Activated T-helper 2 cell treated with anti-CD3 and anti-CD28 coated beads, Interferon-gamma antibody, Interleukin-2, Interleukin-4, amounts not matched to agents 10 μg/mL and 5 μg/mL and 100 μg/mL, durations not matched to agents 14 hours and 24 hours and 36 hours (primary cell): Measurements from ENCODE around the gene BCL11B. TPM values are rescaled to one million over a fixed set of nuclear protein-coding genes. Genes with fewer than 3 reads are reported as not detected.

ENCODE experiments used
- DNase-seq: peaks from one replicate; pipeline ENCODE4 v3.0.0; 2021; ENCODE audit warnings: low spot score
- H3K27ac Mint-ChIP-seq: one replicate; pipeline ENCODE4 v1.8.0; 2021; ENCODE audit warnings: mixed read lengths
- H3K27me3 Mint-ChIP-seq: one replicate; pipeline ENCODE4 v1.8.0; 2021; ENCODE audit warnings: low read depth, mixed read lengths
- H3K36me3 Mint-ChIP-seq: one replicate; pipeline ENCODE4 v1.8.0; 2021; ENCODE audit warnings: low read depth, mixed read lengths
- H3K4me1 Mint-ChIP-seq: one replicate; pipeline ENCODE4 v1.8.0; 2021; ENCODE audit warnings: low read depth, mixed read lengths
- H3K4me3 Mint-ChIP-seq: one replicate; pipeline ENCODE4 v1.8.0; 2021; ENCODE audit warnings: low read depth, mild to moderate bottlenecking, moderate library complexity, mixed read lengths
- H3K9me3 Mint-ChIP-seq: one replicate; pipeline ENCODE4 v1.8.0; 2021; ENCODE audit warnings: mixed read lengths
- intact Hi-C: fragments of 100-400 bp; cut with micrococcal nuclease; formaldehyde crosslinking; loops from one replicate; pipeline ENCODE4 v1.15.1; 2023
- total RNA-seq: library from RNA; stranded (reverse); gene quantifications from 2 replicates; pipeline ENCODE4 v1.2.3, GENCODE V29; 2022

BCL11B gene
- total RNA-seq, 1 donor from 2014 or later: 34.1 TPM

DNA sequence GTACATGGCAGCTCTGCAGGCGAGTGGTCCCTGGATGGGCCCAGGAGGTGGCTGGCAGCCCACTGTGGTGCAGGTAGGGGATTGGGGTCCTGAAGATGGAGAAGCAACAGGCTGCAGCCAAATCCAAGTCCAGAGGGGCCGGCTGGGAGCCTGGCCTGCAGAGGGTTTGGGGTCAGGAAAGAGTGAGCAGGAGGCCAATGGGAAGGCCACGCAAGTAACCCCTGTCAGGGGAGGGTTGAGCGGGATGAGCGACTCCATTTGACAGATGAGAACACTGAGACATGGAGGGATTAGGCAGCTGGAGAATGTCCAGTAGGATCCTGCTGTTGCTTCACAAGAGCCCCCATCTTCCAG, 136.0 kb downstream of the BCL11B start:
- DNase-seq: no peak
- H3K36me3 Mint-ChIP-seq: no peaks in the 10 kb centered on the region
- intact Hi-C loops: no loop called here

GRCh38 chr14:99134516-99135046, 137.4 kb downstream of the BCL11B start:
- Mint-ChIP-seq H3K27ac (no peak overlapping the region), H3K27me3 (no peaks in the 10 kb centered on the region), H3K4me3 (no peak overlapping the region), H3K4me1 (no peaks in the 10 kb centered on the region), H3K9me3 (no peaks in the 10 kb centered on the region), H3K36me3 (no peaks in the 10 kb centered on the region)
- intact Hi-C loops: no loop called here
- peak; percentile 4 for DNase-seq

More for the DNA sequence above, 136.0 kb downstream of the BCL11B start:
- Mint-ChIP-seq H3K4me3 (no peak overlapping the region), H3K27ac (no peak overlapping the region), H3K4me1 (no peaks in the 10 kb centered on the region), H3K9me3 (no peaks in the 10 kb centered on the region), H3K27me3 (no peaks in the 10 kb centered on the region)

- H3K9me3 Mint-ChIP-seq: no peaks in the 10 kb centered on the region
- H3K4me1 Mint-ChIP-seq: peaks cover 4% of the 10 kb centered on the region
- DNase-seq: peak; percentile 2
- no peak overlapping the region for H3K4me3 Mint-ChIP-seq
- no peaks in the 10 kb centered on the region for H3K36me3 Mint-ChIP-seq
- intact Hi-C loops: no loop called here
- no peak overlapping the region for H3K27ac Mint-ChIP-seq
- H3K27me3 Mint-ChIP-seq: no peaks in the 10 kb centered on the region
Observed at GRCh38 chr14:99133636-99134515, 138.1 kb downstream of the BCL11B start.

DNA sequence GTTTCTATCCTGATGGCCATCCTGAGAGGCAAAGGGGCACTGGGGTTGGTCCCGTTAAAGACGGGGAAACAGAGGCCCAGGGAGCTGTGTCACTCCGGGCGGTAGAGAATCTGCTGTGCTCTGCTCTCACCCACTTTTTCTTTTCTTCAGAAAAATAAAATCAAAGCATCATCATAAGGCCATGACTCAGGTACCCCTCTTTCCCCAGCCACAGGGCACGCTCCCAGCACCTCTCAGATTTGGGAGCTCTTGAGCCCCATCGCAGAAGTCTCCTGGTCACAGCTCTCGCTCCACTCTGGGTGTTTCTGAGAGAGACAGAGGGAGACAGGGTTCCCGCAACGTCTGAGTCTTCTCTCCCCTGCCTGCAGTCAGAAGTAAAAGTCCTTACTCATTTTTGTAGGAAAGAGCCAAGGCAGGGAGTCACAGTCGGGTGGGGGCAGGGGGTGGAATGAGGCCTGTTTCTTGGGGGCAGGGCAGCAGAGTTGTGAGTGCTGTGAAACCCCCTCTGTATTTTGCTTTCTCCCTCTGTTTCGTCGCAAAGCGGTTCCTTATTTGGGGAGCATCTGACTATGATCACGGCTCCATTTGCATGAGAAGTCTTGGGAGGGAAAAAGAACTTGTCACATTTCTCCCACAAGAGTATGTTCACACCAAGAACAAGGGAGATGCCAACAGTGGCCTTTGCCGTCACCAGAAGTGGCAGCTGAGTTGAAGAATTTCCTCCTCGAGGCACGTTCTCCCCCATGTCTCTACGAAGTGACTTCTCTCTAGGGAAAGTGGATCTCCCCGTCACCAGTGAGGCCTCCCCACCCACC, 139.0 kb downstream of the BCL11B start:
- Mint-ChIP-seq H3K27me3 (no peaks in the 10 kb centered on the region), H3K27ac (no peak overlapping the region), H3K4me1 (peaks cover 4% of the 10 kb centered on the region), H3K4me3 (no peak overlapping the region), H3K9me3 (no peaks in the 10 kb centered on the region), H3K36me3 (no peaks in the 10 kb centered on the region)
- DNase-seq: peak; percentile 4
- intact Hi-C loops: no loop called here

DNA sequence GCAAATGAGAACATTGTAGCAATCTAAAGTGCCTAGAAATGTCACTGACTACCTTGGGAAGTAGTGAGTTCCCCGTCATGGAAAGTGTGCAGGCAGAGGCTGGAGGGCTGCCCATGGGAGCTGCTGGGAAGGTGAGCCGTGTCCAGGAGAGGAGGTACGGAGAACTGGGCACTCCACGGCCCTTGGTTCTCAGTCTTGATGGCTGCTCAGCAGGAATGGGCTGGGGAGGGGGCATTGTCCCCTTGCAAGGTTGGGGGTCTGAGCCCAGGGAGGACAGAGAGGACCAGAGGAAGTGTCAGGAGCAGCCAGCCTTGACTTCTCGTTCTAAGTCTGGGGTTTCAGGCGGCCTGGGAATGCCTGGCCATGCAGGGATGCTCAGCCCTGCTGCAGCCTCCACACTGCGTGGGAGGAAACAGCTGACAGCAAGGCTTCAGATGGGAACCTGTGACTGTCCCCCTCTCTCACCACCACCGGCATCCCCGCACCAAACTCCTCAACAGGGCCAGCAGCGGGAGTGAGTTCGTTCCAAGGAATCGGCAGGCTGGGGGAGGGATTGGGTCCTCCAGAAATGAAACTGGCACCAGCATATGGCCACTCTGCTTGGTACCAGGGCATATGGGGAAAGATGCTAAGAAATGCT, 140.2 kb downstream of the BCL11B start:
- H3K9me3 Mint-ChIP-seq: no peaks in the 10 kb centered on the region
- no peaks in the 10 kb centered on the region for H3K36me3 Mint-ChIP-seq
- peaks cover 4% of the 10 kb centered on the region for H3K4me1 Mint-ChIP-seq
- peak; percentile 2 for DNase-seq
- H3K27me3 Mint-ChIP-seq: no peaks in the 10 kb centered on the region
- no peak overlapping the region for H3K27ac Mint-ChIP-seq
- no peak overlapping the region for H3K4me3 Mint-ChIP-seq
- intact Hi-C loops: no loop called here

GRCh38 chr14:99129998-99130397, 142.0 kb downstream of the BCL11B start:
- H3K36me3 Mint-ChIP-seq: no peaks in the 10 kb centered on the region
- H3K9me3 Mint-ChIP-seq: no peaks in the 10 kb centered on the region
- no peaks in the 10 kb centered on the region for H3K27me3 Mint-ChIP-seq
- DNase-seq: peak; percentile 2
- H3K4me1 Mint-ChIP-seq: peaks cover 4% of the 10 kb centered on the region
- H3K4me3 Mint-ChIP-seq: no peak overlapping the region
- H3K27ac Mint-ChIP-seq: no peak overlapping the region
- intact Hi-C loops: no loop called here

DNA sequence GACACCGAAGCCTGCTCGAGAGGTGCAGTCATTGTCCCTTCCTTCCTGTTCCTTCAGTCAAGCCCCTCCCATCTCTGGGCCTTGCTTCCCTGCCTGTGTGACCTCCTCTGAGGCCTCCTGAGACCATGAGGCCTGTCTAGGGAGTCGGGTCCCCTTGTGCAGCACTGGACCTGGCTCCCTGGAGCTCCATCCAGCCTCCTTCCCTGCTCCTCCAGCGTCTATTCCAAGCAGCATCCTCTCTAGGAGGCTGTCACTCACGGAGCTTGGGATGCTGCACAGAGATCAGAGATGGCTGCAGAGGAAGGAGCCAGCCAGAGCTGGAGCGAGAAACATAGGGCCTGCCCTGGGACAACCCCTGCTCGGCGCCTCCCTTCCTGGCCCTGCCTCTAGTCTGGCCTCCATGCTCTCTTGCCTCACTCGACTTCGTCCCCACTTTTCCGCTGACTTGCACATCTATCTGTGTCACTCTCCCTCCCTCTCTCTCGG, 142.7 kb downstream of the BCL11B start:
- Mint-ChIP-seq H3K4me1 (peaks cover 4% of the 10 kb centered on the region), H3K27ac (no peak overlapping the region), H3K27me3 (no peaks in the 10 kb centered on the region), H3K9me3 (no peaks in the 10 kb centered on the region), H3K4me3 (no peak overlapping the region), H3K36me3 (no peaks in the 10 kb centered on the region)
- intact Hi-C loops: no loop called here
- DNase-seq: no peak

- intact Hi-C loops: no loop called here
- H3K27ac Mint-ChIP-seq: no peak overlapping the region
- H3K4me3 Mint-ChIP-seq: no peak overlapping the region
- H3K36me3 Mint-ChIP-seq: no peaks in the 10 kb centered on the region
- no peaks in the 10 kb centered on the region for H3K27me3 Mint-ChIP-seq
- DNase-seq: no peak
- peaks cover 4% of the 10 kb centered on the region for H3K4me1 Mint-ChIP-seq
- H3K9me3 Mint-ChIP-seq: no peaks in the 10 kb centered on the region
Observed at GRCh38 chr14:99128185-99128584, 143.8 kb downstream of the BCL11B start.

GRCh38 chr14:99127651-99128167, 144.3 kb downstream of the BCL11B start:
- no peaks in the 10 kb centered on the region for H3K27me3 Mint-ChIP-seq
- no peak overlapping the region for H3K27ac Mint-ChIP-seq
- intact Hi-C loops: no loop called here
- no peaks in the 10 kb centered on the region for H3K9me3 Mint-ChIP-seq
- H3K4me1 Mint-ChIP-seq: peaks cover 4% of the 10 kb centered on the region
- no peaks in the 10 kb centered on the region for H3K36me3 Mint-ChIP-seq
- H3K4me3 Mint-ChIP-seq: no peak overlapping the region
- DNase-seq: no peak

GRCh38 chr14:99125616-99126431, 146.2 kb downstream of the BCL11B start:
- DNase-seq: no peak
- peaks cover 4% of the 10 kb centered on the region for H3K4me1 Mint-ChIP-seq
- H3K9me3 Mint-ChIP-seq: no peaks in the 10 kb centered on the region
- intact Hi-C loops: no loop called here
- H3K4me3 Mint-ChIP-seq: no peak overlapping the region
- no peaks in the 10 kb centered on the region for H3K27me3 Mint-ChIP-seq
- H3K36me3 Mint-ChIP-seq: no peaks in the 10 kb centered on the region
- no peak overlapping the region for H3K27ac Mint-ChIP-seq

DNA sequence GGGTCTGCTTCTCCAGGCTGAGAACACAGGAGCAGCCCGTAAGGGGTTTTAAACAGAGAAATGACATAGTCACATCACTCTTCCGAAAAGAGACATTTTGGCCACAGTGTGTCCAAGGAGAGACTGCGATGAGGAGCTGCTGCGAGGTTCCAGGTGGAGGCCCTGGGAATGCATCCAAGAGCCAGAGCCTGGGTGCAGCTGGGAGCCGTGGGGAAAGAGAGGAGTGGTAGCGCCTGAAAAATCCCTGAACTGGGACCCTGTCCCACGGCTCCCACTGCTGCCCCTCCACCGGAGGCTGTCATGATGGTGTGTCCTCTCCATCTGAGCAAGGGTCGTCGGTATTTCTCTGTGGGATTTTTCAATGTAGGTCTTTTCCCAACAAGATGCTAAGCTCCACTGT, 146.9 kb downstream of the BCL11B start:
- Mint-ChIP-seq H3K4me1 (peaks cover 4% of the 10 kb centered on the region), H3K27ac (no peak overlapping the region), H3K27me3 (no peaks in the 10 kb centered on the region), H3K4me3 (no peak overlapping the region), H3K36me3 (no peaks in the 10 kb centered on the region), H3K9me3 (no peaks in the 10 kb centered on the region)
- peak; percentile 2 for DNase-seq
- intact Hi-C loops: no loop called here
